HG02798 (cell line): ENCODE data around the gene CCPG1.
"Not testable (repeated sequence)": the region's sequence is repeated elsewhere in the genome, so short reads cannot be mapped to it uniquely, and the experiment has no call there.

Source experiments
- ATAC-seq: cut with Tn5 transposase; IDR thresholded peaks from one replicate; pipeline ENCODE4 v1.9.1; 2021; ENCODE audit warnings: mild to moderate bottlenecking; ENCODE audit not compliant: unreplicated experiment, poor library complexity

Gene CCPG1, protein sequence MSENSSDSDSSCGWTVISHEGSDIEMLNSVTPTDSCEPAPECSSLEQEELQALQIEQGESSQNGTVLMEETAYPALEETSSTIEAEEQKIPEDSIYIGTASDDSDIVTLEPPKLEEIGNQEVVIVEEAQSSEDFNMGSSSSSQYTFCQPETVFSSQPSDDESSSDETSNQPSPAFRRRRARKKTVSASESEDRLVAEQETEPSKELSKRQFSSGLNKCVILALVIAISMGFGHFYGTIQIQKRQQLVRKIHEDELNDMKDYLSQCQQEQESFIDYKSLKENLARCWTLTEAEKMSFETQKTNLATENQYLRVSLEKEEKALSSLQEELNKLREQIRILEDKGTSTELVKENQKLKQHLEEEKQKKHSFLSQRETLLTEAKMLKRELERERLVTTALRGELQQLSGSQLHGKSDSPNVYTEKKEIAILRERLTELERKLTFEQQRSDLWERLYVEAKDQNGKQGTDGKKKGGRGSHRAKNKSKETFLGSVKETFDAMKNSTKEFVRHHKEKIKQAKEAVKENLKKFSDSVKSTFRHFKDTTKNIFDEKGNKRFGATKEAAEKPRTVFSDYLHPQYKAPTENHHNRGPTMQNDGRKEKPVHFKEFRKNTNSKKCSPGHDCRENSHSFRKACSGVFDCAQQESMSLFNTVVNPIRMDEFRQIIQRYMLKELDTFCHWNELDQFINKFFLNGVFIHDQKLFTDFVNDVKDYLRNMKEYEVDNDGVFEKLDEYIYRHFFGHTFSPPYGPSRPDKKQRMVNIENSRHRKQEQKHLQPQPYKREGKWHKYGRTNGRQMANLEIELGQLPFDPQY

DNA sequence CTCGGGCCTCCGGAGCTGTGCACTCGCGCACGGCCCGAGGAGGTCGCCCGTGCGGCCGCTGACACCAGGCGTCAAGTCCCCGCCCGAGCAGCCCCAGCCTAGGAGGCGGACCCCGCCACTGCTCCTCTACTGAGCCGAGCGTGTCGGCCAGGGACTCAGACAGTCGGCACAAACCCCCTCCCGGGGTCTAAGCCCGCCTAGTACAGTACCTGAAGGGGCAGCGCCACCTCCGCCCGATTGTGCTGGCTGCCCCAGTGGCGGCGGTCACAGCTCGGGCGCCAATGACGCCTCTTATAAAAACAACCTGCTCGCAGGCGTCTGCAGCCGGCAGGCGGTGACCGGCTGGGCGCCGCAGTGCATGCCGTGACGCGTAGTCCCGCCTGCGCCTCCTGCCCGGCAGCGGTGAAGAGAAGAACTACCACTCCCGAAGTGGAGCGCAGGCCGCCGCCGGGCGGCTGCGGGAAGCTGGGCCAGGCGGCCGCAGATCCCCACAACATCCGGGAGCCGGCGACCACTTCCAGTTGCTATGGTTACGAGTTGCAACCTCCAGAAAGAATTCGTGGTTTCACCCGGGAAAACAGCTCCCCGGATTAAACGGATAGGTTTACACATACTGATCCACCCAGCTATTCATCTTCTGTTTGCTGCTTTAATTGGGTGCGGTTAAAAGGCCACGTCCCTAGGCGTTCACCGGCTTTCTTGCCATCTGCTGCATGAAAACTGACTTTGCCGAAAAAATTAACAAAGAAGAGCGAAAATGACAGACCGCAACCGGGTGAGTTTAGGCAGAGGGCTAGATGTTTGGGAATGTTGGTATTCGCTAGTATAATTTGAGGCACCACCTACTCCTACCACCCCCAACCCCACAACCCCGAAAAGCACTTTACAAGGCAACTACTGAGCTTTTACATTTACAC, at the start of gene CCPG1, which contains the start of gene PIERCE2:
TSS of gene CCPG1 (minus strand) at position 348 of the 917 bp plus-strand sequence. CDS start 18,935 bp downstream, outside the sequence.
TSS of gene PIERCE2 (plus strand) at position 484 of the 917 bp plus-strand sequence. CDS start at position 758, 274 bp downstream.
- peak; percentile 96 for ATAC-seq

DNA sequence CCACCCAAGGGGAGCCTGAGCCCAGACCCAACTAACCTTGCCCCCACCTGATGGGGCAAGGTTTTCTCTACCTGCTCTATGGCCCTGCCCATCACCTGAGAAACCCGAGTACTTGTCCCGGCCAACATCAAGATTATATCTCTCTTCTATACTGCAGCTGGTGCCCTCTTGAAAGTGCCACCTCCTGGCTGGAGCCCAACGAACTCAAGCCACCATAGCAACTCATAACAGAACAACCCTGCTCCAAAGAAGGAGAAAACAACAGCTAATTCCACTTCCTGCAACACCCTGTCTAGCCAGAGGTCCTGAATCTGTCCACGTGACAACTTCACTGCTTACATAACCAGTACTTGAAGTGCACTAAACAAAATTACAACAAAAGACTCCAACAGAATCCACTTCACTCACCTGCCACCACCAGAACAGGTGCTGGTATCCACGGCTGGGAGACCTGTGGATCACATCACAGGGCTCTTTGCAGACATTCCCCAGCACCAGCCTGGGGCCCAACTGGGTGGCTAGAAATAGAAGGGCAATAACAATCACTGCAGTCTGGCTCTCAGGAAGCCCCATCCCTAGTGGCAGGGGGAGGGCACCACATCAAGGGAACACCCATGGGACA, 49.4 kb upstream of the CCPG1 start:
- ATAC-seq: no peak

DNA sequence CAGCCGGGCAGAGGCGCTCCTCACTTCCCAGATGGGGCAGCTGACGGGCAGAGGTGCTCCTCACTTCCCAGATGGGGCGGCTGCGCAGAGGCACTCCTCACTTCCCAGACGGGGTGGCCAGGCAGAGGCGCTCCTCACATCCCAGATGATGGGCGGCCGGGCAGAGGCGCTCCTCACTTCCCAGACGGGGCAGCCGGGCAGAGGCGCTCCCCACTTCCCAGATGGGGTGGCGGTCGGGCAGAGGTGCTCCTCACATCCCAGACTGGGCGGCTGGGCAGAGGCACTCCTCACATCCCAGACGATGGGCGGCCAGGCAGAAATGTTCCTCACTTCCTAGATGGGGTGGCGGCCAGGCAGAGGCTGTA, 38.9 kb upstream of the CCPG1 start:
- ATAC-seq: not testable (repeated sequence)

DNA sequence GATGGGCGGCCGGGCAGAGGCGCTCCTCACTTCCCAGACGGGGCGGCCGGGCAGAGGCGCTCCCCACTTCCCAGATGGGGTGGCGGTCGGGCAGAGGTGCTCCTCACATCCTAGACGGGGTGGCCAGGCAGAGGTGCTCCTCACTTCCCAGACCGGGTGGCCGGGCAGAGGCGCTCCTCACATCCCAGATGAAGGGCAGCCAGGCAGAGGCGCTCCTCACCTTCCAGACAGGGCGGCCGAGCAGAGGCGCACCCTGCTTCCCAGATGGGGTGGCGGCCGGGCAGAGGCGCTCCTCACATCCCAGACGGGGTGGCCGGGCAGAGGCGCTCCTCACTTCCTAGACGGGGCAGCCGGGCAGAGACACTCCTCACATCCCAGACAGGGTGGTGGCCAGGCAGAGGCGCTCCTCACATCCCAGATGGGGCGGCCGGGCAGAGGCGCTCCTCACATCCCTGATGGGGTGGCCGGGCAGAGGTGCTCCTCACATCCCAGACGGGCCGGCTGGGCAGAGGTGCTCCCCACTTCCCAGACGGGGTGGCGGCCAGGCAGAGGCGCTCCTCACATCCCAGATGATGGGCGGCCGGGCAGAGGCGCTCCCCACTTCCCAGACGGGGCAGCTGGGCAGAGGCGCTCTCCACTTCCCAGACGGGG, 38.3 kb upstream of the CCPG1 start:
- ATAC-seq: not testable (repeated sequence)

DNA sequence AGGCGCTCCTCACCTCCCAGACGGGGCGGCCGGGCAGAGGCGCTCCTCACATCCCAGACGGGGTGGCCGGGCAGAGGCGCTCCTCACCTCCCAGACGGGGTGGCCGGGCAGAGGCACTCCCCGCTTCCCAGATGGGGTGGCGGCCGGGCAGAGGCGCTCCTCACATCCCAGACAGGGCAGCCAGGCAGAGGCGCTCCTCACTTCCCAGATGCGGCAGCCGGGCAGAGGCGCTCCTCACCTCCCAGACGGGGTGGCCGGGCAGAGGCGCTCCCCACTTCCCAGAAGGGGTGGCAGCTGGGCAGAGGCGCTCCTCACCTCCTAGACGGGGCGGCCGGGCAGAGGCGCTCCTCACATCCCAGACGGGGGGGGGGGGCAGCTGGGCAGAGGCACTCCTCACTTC, 37.8 kb upstream of the CCPG1 start:
- ATAC-seq: not testable (repeated sequence)

DNA sequence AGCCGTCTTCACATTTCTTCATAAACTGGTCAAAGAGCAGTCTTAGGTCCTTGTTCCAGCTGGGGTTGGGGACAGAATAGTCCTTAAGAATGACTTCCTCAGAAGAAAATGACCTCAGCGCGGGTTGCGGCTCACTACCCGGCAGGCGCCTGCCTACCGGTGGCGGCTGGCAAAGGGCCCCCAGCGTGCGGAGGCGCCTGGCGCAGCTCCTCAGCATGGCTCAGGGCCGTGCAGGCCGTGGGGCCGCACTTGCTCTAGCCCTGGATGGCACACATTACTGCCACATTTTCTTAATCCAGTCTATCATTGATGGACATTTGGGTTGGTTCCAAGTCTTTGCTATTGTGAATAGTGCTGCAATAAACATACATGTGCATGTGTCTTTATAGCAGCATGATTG, 35.0 kb upstream of the CCPG1 start:
- ATAC-seq: not testable (repeated sequence)

DNA sequence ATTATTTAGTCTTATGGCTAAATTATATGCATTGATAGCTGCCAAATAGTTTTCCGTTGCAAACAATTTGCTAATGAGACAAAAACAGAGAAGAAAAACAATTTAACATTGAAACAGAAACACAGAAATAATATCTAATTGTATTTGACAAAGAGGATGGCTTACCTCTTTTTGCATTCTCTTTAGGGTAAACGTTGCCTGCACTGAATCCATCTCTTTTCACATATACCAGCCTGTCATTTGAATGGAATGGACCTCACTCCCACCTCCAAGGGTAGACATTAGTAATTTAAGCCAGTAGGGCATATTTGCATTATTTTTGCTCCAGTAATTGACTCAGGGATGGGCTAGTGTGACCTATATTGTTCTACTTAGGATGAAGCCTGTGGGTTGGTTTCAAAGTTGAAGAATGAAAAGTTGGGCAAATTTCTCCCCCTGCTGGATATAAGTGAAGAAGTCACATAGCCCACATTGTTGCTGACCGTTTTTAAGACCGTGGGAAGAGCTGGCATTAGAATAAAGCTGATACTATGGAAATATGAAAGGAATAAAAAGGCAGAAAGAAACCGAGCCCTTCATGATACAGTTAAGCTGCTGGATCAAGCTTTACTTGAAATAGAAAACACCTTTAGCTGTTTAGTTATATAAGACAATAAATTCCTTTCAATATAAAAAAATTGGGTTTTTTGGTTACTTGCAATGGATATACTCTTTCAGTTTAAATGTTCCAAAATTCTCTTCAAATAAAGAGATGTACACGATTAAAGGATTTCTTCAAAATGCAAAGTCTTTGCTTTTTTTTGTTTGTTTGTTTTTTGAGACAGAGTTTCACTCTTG, 27.0 kb upstream of the CCPG1 start:
- peak; percentile 76 for ATAC-seq

DNA sequence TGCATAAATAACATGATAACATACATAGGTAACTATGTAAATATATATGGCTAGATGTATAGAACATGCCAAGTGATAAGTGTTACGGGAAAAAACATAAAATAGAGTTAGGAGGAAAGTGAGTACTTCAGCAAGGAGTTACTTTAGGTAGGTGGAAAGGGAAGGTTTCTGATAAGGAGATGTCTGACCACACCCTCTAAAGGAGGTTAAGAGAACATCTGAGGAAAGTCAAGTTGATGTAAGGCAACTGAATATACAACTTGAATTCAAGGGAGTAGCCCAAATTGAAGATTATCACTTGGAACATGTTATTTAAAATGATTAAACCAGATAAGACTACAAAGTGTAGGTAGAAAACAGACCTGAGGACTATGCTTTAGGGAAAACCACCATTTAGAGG, 13.9 kb upstream of the CCPG1 start:
- ATAC-seq: no peak

DNA sequence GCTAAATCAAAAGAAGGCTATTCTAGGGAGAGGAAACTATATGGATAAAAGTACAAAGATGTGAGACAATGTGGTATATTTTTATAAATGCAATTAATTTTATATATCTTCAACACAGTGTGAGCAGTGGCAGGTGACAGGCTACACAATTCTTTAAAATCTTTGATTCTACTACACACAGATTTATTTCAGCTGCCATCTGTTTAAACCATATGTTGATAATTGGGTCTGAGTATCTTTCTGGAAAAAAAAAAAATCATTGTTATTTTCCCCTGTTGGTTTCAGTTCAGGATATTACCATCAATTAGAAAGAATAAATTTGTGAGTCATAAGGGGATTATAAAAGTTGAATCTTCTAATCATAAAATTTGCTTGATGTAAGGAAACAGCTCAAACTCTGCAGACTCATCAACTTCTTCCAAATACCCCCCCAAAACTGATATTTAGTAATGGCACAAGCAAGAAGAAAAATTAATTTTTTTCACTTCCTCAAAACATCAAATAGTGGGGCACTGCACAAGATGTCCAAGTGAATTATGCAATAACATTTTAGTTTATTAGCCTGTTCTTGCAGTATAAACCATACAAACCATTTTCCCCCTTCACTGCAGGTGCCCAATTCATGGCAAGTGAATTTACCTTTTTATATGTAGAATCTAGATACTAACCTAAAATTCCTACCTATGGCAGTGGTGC, 12.2 kb upstream of the CCPG1 start:
- ATAC-seq: no peak

DNA sequence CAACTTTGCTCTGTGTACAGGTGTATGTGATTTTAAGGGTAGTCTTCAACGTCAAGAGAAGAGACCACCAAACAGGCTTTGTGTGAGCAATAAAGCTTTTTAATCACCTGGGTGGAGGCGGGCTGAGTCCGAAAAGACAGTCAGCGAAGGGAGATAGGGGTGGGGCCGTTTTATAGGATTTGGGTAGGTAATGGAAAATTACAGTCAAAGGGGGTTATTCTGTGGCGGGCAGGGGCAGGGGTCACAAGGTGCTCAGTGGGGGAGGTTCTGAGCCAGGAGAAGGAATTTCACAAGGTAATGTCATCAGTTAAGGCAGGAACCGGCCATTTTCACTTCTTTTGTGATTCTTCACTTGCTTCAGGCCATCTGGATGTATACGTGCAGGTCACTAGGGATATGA, 9.5 kb upstream of the CCPG1 start:
- ATAC-seq: not testable (repeated sequence)

DNA sequence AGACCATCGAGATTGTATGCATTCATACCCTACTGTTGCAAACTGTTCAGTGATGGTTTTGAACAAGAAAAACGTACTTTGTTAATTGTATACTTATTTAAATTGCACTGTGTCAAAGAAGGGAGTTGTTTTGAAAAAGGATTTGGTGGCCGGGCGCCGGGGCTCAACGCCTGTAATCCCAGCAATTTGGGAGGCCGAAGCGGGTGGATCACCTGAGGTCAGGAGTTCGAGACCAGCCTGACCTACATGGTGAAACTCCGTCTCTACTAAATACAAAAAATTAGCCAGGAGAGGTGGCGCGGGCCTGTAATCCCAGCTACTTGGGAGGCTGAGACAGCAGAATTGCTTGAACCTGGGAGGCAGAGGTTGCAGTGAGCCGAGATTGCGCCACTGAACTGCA, 817 bp upstream of the CCPG1 start:
- not testable (repeated sequence) for ATAC-seq

DNA sequence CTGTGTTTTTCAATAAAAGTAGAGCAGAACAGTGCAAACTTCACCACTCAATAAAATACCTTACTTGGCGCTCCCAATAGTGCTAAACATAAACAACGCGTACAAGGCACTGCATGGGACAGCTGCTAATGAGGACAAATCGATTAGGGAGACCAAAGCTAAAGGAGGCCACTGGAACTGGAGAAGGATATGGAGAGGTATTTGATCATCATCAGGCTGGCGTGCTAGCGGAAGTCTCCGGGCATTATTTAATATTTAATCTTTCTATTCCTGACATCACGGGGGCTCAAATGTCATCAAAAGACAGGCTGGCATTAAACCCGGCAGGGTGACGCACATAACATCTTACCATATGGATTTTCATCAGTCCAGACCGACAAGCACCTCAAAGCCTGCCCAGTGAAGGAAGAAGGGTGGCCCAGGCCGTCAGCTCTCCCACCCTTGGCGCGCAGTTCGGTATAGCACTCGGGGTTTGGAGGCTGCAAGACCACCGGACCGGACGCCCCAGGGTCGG, 604 bp downstream of the CCPG1 start:
- no peak for ATAC-seq

DNA sequence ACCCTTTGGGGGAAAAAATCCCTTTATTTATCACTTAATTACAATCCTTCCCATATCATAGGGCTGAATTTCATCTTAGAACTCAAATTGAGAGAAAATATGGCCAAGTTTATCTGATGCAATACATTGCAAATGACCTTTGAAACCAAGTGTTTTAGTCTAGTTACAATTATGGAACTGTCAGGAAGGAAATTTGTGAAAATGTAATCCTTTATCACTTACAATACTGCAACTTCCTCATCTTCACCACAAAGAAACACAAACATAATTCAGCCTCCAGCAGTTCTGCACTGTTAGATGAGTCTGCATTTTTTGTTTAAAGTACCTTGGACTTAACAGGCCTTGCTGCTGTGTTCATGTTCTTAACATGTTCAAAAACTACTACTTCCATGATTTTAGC, 4.6 kb downstream of the CCPG1 start:
- no peak for ATAC-seq

DNA sequence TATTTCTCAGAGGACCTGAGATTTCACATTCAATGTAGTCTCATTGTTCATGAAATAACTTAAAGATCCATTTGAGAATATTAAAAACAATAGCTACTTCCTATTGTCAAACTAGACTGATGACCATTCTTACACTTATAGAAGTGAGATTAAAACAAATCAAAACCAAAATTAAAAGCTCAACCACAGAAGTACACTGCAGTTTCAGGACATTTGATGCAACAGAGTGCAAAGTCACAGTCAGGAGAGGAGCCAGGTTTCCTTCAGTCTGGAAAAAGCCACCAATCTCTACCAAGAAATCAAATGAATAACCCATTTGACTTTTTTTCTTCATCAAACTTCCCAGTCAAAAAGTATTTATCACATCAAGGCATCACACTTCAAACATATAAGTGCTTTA, 5.5 kb downstream of the CCPG1 start:
- ATAC-seq: peak; percentile 54

DNA sequence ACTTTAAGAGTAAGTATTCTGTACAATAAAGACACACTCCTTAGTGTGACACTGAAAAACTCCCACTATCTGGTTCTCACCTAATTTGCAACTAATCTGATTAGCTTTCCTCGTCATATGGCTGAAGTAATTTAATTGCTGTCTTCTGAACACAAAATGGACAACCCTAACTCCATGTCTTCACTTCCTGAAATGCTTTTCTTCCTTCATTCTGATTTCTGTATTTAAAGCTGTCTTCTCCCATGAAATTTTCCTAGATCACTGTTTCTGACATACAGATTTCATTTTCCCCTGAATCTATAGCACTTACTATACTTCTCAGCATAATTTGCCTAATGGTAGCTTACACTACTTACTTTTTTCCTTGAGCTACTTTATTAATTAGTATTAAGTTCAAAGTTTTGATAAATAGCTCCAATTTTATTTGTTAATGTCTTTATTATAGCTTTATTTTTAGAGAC, 6.3 kb downstream of the CCPG1 start:
- ATAC-seq: no peak

DNA sequence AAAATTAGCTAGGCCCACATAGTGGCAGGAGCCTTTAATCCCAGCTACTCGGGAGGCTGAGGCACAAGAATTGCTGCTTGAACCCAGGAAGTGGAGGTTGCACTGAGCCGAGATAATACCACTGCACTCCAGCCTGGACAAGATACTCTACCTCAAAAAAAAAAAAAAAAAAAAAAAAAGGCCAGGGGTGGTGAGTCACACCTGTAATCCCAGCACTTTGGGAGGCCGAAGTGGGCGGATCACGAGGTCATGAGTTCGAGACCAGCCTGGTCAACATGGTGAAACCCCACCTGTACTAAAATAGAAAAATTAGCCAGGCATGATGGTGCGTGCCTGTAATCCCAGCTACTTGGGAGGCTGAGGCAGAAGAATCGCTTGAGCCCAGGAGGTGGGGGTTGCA, 8.1 kb downstream of the CCPG1 start:
- ATAC-seq: not testable (repeated sequence)

DNA sequence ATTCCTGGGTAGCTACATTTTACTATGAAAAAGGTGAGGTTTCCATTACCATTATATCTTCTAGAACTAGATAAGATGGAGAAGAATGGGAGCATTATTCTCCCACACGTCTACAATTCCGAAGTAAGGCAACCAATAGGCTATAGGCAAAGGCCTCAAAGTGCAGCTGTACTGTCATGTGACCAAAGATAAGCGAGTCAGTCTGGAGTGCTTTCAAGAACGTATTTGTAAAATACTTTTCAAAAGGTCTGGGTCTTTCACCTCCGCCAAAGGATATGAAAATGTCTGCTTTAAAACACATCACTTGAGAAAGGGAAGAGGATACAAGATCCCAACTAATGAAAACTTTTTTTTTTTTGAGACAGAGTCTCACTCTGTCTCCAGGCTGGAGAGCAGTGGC, 9.9 kb downstream of the CCPG1 start:
- no peak for ATAC-seq

DNA sequence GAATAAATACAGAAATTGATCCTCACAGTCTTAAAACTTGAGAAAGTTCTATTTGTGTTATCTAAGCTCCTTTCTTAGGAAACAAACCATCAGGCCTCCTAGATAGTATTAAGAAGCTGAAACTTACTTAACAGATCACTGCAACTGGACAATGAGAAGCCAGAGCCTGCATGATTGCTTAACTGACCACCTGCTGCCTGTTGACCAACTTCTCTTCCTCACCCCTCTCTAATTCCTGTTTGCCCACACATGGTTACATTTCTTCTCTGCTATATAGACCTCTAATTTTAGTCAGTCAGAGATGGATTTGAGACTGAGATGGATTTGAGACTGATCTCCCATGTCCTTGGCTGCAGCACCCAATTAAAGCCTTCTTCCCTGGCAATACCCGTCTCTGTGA, 13.5 kb downstream of the CCPG1 start:
- ATAC-seq: no peak
